Subcutaneous adipose tissue (tissue), 4 donors: Measurements from ENCODE around the gene EWSR1. TPM values are rescaled to one million over a fixed set of nuclear protein-coding genes. Genes with fewer than 3 reads are reported as not detected.

Experiments used
- total RNA-seq, 4 donors: library from RNA; depleted of rRNA; stranded (reverse); fragments of >200 nt; gene quantifications; one replicate each; pipeline ENCODE4 v1.1.0, GENCODE V29; 2016
- TF ChIP-seq, protein P1 (sequence below): fragments of 450-650 bp; IDR thresholded peaks from one replicate; pipeline ENCODE4 v1.5.1; 2016; ENCODE audit warnings: low read depth, mild to moderate bottlenecking, control low read depth, antibody characterized with exemption, moderate library complexity

Gene EWSR1
- total RNA-seq, 4 donors from 2014 or later = 132 to 179 (median 168) TPM

DNA sequence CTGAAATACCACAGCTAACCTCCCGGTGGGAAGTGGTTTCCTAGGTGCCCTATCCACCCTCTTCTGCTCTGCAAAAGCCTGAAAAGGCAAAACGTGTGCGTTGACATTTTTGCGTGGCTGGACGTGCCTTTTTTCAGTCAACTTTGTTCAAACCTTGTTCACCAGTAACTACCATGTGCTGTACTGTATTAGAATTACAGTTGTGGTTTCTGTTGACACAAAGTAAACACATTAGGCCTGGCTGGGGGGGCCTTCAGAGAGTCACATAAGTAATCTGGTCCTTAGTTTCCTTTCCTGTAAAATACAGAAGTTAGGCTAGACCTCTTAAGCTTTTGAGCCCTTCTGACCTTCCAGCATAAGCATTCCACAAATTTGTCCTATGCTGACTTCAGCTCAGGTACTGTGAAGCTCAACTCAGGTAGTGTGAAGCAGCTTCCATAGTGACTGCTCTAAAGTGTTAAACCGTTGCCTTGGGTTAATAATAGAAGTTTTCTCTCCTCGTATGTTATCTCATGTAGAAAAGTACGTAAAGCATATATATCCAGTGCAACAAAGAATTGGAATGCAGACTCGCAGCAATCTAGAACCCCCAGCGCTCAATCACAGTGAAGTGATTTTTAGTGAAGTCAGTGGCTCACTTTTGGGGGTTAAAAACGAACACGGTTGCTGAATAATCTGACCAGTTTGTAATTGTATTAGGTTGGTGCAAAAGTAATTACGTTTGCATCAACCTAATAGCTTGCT, 1.8 kb downstream of the EWSR1 start:
- TF ChIP-seq, protein P1, sequence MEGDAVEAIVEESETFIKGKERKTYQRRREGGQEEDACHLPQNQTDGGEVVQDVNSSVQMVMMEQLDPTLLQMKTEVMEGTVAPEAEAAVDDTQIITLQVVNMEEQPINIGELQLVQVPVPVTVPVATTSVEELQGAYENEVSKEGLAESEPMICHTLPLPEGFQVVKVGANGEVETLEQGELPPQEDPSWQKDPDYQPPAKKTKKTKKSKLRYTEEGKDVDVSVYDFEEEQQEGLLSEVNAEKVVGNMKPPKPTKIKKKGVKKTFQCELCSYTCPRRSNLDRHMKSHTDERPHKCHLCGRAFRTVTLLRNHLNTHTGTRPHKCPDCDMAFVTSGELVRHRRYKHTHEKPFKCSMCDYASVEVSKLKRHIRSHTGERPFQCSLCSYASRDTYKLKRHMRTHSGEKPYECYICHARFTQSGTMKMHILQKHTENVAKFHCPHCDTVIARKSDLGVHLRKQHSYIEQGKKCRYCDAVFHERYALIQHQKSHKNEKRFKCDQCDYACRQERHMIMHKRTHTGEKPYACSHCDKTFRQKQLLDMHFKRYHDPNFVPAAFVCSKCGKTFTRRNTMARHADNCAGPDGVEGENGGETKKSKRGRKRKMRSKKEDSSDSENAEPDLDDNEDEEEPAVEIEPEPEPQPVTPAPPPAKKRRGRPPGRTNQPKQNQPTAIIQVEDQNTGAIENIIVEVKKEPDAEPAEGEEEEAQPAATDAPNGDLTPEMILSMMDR = no peak

DNA sequence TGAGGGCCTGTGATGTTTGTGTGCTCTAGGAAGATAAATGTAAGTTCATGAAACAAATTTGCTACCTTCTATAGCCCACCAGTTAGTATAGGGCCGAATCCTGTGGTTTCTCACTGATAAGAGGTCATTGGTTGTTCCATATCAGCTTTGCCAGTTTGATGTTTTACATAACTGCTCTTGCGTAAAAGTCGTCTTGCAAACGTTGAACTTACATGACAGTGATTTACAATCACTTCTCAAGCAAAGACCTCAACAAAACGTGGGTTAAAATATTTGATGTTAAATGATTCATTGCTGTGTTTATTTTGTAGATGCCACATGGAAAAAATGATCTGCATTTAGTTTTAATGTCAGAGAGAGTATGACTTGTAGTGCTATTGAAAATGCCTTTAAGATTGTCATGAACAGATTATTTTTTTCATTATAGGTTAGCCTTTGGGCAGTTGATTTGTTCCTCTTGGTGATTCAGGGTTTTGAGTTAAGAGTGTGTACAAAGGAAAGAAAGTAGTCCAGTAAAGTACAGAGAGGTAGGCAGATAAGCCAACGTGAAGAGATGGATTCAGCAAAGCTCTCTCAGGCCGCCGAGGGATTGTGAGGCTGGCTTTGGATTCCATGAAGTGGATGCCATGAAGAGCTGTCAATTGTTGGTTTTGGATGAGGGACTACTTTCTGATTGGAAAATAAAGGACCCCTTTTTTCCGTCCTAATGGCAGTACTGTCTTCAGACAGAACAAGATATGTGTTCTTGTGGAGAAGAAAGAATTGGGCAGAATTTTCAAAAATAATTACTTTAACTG, 2.6 kb downstream of the EWSR1 start:
- TF ChIP-seq, protein P1 = no peak

DNA sequence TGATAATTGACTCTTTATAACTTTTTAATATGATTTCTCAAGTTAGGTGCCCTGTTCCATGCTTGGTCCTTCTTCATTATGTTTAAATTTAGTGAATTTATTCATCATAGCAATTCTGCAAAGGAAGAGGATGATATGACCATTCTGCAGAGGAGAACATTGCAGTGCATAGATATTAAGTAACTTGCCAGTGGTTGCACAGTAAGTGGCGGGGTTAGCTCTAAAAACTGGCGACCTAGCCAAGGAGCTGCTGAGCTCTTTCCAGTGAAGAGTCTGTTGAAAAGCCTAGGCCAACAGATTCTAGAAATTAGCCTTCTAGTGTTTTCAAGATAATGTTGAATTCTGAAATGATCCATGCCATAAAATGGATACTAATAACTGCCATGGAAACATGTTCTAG, 4.6 kb downstream of the EWSR1 start:
- TF ChIP-seq, protein P1 = no peak

DNA sequence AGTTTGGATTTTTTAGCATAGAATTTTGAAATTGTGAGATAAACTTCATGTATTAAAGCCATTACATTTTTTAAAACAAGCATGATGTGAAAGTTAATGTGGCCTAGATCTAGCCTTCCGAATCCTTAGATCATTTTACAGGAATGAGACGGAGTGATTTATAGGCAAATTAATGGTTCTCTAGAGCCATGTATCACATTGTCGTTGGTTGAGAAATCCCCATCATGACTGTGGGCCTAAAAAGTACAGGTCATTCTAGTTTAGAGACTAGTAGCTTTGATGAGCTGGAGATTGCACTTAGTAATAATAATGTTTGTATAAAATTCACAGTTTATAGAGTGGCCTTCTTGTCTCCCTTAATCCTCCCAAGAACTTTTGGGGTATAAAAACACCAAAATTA, 7.1 kb downstream of the EWSR1 start:
- TF ChIP-seq, protein P1 = no peak

DNA sequence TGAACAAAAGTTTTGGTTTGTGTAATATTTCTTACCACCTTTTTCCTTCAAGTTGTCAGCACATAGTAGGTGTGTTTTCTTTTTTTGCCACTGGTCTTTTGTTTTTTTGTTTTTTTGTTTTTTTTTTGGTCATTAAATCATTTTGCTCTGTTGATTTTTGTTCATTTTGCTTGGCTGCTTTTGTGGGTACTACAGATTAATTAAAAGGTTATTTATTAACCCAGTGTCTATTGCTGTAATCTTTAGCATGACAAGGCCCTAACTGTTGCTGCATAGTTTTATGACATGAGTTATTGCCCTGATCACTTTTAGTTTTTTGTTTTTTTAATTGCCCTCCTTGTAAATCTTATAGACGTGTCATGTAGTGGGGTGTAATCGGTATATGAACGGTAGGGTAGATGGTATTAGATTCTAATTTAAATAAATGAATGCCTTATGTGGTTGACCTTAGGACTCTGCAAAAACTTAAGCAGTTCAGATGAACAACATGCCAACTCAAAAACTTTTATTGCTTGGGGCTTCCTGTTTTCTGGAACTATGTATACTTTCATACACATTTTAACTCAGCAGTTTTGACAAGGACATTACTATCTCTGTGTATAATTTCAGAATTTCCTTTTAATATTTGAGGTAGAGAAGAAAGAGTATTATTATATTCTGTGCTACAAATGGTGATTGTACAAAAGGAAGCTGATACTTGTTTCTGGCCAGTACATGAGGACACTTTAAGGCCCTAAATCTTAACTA, 7.9 kb downstream of the EWSR1 start:
- TF ChIP-seq, protein P1 = no peak

DNA sequence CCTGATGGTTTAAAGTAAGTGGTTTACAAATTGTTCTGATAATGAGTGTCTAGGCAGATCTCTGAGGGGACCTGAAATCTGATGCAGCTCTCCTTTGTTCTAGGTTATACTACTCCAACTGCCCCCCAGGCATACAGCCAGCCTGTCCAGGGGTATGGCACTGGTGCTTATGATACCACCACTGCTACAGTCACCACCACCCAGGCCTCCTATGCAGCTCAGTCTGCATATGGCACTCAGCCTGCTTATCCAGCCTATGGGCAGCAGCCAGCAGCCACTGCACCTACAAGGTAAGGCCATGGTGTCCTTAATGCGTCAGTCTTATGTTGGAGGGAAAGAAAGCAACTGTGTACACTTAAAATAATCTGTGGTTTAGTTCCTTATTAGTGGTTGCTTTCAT, 9.9 kb downstream of the EWSR1 start:
- TF ChIP-seq, protein P1 = no peak

DNA sequence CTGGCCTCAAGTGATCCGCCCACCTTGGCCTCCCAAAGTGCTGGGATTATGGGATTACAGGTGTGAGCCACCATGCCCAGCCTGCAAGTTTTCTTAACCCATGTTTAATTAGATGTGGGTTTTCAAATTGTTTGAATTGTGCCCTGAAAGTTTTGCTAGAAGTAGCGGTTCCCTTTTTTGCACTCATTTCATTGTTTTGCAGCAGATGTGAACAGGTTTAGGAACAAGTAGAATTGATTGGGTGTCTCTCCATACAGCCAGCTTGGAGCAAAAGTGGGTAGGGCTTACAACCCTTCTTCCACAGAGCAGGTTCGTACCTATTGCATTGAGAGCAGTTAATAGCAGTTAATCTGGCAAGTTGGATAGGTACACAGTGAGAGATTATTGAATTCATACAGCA, 16.1 kb downstream of the EWSR1 start:
- TF ChIP-seq, protein P1 = no peak
